T-helper 2 cell treated with Interferon-gamma antibody and Interleukin-4, amounts not matched to agents 5 μg/mL and 100 μg/mL, for 36 hours (primary cell): ENCODE results near the gene SPAG16.
"Not testable (repeated sequence)": the region's sequence is repeated elsewhere in the genome, so short reads cannot be mapped to it uniquely, and the experiment has no call there.

Source experiments
- DNase-seq: peaks from one replicate; pipeline ENCODE4 v3.0.0; 2021; ENCODE audit warnings: low spot score
- H3K27ac Mint-ChIP-seq: one replicate; pipeline ENCODE4 v1.8.0; 2021; ENCODE audit warnings: mild to moderate bottlenecking, mixed read lengths
- H3K27me3 Mint-ChIP-seq: one replicate; pipeline ENCODE4 v1.8.0; 2021; ENCODE audit warnings: low read depth, mixed read lengths
- H3K36me3 Mint-ChIP-seq: one replicate; pipeline ENCODE4 v1.8.0; 2021; ENCODE audit warnings: low read depth, mixed read lengths
- H3K4me1 Mint-ChIP-seq: one replicate; pipeline ENCODE4 v1.8.0; 2021; ENCODE audit warnings: low read depth, mixed read lengths
- H3K4me3 Mint-ChIP-seq: one replicate; pipeline ENCODE4 v1.8.0; 2022; ENCODE audit warnings: mild to moderate bottlenecking, moderate library complexity, mixed read lengths
- H3K9me3 Mint-ChIP-seq: one replicate; pipeline ENCODE4 v1.8.0; 2021; ENCODE audit warnings: mixed read lengths

Gene SPAG16

DNA sequence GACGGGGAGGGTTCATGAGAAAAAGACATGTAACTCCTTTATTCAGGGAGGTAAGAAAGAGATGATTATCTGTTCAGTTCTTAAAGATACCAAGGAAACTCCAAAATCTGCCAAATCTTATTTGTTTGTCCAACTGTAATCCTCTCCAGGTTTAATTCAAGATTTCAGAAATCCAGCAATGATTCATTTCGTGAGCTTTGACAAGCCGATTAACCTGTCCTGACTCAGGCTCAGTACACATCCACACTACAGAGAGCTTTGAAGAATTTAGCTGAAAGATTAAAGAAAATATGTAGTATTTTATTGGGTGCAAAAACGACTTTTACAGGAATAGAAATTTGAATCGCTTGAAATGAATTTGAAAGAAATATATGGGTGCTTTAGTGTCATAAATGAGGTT, 1.1 kb downstream of the SPAG16 start:
- DNase-seq, result no peak
- Mint-ChIP-seq H3K4me1 (peaks cover 25% of the 10 kb centered on the region), H3K27me3 (no peaks in the 10 kb centered on the region), H3K27ac (no peak overlapping the region), H3K4me3 (peak overlapping the region; percentile 89), H3K36me3 (no peaks in the 10 kb centered on the region), H3K9me3 (no peaks in the 10 kb centered on the region)

DNA sequence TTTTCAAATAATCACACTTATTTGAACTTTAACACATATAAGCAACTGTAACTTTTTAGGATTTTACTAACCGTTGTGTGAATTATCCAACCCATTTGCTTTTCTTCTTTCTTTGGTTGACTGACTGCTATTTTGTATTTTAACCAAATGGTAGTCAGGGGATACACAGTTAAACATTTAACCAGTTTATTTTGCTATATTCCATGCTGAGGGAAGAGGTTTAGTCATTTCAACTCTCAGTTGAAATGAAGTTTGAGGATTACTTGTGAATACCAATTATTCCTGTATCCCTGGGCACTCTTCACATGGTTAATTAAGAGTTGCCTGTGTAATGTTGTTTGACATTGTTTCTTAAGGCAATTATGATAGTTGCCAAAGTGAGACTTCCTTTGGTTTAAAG, 1.9 kb downstream of the SPAG16 start:
- Mint-ChIP-seq H3K27ac (no peak overlapping the region), H3K9me3 (no peaks in the 10 kb centered on the region), H3K4me3 (no peak overlapping the region), H3K27me3 (no peaks in the 10 kb centered on the region), H3K36me3 (no peaks in the 10 kb centered on the region), H3K4me1 (peaks cover 25% of the 10 kb centered on the region)
- DNase-seq, result no peak

DNA sequence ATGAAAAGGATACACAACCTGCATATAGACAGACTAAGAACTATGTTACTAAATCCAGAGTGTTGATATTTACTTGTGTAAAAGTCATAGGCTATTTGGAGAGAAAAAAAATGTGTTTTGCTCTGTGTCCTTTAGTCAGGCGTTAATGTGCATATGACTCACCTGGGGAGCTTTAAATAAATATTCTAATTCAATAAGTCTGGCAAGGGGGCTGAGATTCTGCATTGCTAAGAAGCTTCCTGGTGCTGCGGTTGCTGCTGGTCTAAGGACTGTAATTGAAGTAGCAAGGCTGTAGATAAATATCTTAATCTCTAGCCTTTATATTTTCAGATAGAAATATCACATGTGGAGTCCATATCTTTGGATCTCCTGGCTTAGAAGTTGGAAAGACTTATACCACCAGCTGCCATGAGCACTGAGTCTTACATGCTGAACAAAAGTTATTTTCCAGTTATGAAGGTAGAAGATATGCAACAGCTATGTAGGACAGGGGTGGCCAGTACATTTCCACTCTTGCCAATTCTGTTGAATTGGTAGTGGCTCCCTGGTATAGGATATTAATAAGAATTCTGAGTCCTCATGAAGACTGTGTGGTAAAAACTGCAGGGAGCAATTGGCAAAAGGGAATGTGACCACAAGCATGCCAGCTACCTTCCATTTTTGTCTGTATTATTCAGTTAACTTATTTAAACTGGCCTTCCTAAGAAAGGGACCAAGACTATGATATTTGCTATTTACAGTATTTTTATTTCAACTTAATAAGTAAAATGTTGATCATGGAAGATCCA, 4.8 kb downstream of the SPAG16 start:
- no peak for DNase-seq
- no peaks in the 10 kb centered on the region for H3K36me3 Mint-ChIP-seq
- H3K4me3 Mint-ChIP-seq, result no peak overlapping the region
- H3K4me1 Mint-ChIP-seq, result peaks cover 17% of the 10 kb centered on the region
- H3K9me3 Mint-ChIP-seq, result no peaks in the 10 kb centered on the region
- H3K27me3 Mint-ChIP-seq, result no peaks in the 10 kb centered on the region
- no peak overlapping the region for H3K27ac Mint-ChIP-seq

DNA sequence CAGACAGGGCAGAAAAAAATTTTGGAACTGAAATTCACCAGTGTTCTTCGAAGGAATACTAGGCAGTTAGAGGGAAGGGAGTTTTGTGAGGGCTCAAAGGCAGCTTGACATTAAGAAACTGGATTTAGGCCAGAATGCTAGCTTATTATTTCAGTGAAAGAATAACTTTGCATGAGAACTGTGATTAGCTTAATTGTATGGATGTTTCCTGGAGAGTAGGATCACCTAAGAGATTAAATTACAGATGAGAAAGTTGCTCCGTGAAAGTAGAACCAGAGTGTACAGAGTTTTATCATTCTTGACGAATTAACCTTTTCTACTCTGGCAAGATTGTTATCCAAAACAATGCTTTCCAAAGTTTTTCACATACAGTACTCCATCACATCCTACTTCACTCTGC, 6.2 kb downstream of the SPAG16 start:
- no peak overlapping the region for H3K4me3 Mint-ChIP-seq
- H3K9me3 Mint-ChIP-seq, result no peaks in the 10 kb centered on the region
- no peak for DNase-seq
- no peaks in the 10 kb centered on the region for H3K36me3 Mint-ChIP-seq
- peaks cover 9% of the 10 kb centered on the region for H3K4me1 Mint-ChIP-seq
- H3K27me3 Mint-ChIP-seq, result no peaks in the 10 kb centered on the region
- no peak overlapping the region for H3K27ac Mint-ChIP-seq

DNA sequence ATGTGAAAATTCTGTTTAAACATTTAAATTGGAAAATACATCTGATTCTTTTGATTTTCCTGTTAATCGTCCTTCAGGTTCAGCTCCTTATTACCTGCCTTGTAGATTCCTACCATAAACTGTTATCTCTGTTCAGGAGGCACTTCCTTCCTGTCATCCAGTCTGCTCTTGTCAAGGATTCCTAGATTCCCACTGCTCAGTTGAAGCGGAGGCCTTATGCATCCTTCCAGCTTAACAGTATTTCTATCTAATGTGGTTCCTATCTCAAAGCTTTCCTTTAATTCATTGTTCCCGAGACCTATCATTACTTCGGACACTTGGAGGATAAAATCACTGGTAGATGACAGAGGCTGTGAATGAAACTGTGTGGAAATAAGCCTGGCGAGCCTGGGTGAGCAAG, 12.0 kb downstream of the SPAG16 start:
- peaks cover 9% of the 10 kb centered on the region for H3K36me3 Mint-ChIP-seq

DNA sequence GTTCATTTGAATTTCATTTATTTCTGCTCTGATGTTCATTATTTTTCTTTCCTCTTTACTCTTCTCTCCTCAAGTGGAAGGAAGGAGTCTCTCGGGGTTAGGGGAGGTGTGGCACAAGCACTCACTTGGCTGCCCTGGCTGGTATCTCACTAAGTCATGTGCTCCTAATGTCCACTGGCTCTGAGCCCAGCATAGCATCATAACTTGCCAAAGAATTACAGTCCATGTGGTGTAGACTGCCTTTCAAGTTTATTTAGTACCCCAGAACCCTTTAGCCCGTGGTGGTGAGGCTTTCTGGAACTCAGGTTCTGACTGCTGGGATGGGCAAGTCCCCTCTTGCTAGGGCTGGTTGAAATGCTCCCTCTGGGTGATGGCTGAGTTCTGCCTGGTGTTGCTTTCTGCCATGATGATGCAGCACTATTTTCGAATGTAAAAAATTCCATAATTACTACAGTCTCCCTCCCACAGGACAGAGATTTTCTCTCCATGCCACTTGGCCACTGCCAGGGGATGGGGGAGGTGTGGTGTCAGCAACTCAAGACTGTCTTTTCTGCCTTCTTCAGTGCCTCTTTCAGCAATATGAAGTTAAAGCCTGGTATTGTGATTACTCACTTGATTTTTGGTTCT, 22.2 kb downstream of the SPAG16 start:
- DNase-seq, result no peak
- H3K36me3 Mint-ChIP-seq, result peaks cover 30% of the 10 kb centered on the region
- H3K4me3 Mint-ChIP-seq, result no peak overlapping the region
- no peak overlapping the region for H3K27ac Mint-ChIP-seq
- peaks cover 28% of the 10 kb centered on the region for H3K9me3 Mint-ChIP-seq
- no peaks in the 10 kb centered on the region for H3K27me3 Mint-ChIP-seq
- no peaks in the 10 kb centered on the region for H3K4me1 Mint-ChIP-seq

More for the DNA sequence above, 12.0 kb downstream of the SPAG16 start:
- Mint-ChIP-seq H3K4me1 (no peaks in the 10 kb centered on the region), H3K27ac (no peak overlapping the region), H3K4me3 (no peak overlapping the region), H3K9me3 (no peaks in the 10 kb centered on the region), H3K27me3 (no peaks in the 10 kb centered on the region)
- DNase-seq, result no peak

DNA sequence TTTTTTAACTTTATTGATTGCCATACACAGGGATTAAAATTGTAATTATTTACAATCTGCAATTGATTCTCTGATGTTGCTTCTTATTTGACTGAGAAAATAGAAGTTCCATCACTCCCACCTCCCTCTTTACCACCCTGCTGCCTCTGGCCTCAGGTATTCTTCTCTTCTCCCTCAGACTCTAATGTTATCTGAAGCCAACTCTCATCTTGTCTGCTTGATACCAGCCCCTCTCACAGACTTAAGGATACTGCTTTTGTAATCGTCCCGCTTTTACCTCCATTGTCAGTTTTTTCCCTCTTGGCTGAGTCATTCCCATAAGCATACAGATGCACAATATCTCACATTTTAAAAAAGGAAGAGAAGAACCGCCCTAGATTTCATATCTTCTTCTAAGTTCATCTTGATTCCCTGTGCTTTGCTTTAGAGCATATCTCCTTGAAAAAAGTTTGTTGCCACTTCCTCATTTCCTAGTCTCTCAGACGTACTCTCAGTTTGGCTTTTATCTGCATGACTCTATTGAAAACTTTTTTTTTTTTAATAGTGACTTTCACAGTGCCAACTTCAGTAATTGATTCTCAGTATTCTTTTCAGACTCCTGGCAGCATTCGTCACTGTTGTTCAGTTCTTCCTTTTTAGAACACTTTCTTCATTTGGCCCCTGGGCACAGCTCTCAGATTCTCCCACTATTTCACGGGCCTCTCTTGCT, 31.1 kb downstream of the SPAG16 start:
- H3K27me3 Mint-ChIP-seq, result no peaks in the 10 kb centered on the region
- peaks cover 5% of the 10 kb centered on the region for H3K36me3 Mint-ChIP-seq
- no peak overlapping the region for H3K27ac Mint-ChIP-seq
- no peaks in the 10 kb centered on the region for H3K9me3 Mint-ChIP-seq
- no peaks in the 10 kb centered on the region for H3K4me1 Mint-ChIP-seq
- no peak for DNase-seq
- no peak overlapping the region for H3K4me3 Mint-ChIP-seq

DNA sequence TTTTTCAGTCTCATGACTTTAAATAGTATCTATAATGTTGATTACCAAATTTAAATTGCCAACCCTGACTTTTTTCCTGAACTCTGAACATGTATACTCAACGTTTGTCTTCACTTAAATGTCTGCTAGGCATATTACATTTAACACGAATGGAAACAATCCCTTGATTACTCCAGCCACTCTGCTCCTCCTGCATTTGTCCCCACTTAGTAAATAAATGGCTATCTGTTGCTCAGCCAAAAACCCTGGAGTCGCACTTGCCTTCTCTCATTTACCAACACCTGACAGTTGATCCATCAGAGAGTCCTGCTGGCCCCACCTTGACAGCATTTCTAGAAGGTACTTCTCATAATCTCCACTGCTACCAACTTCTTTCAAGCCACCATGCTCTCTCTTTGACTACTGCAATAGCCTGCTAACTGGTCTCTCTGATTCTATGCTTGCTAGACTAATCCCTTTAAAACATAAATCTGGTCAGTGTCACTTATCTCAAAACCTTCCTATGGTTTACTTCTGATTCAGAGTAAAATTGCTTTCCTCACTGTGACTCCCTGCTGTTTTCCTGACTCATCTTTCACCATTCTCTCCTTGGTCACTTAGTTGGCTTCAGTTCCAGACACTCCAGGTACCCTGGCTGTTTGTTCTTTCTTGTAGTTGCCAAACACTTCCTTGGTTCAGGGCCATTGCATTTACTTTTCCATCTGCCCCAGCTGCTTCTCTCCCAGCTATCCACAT, 31.9 kb downstream of the SPAG16 start:
- no peak for DNase-seq
- Mint-ChIP-seq H3K27ac (no peak overlapping the region), H3K4me3 (no peak overlapping the region), H3K9me3 (no peaks in the 10 kb centered on the region), H3K4me1 (no peaks in the 10 kb centered on the region), H3K36me3 (peaks cover 5% of the 10 kb centered on the region), H3K27me3 (no peaks in the 10 kb centered on the region)

DNA sequence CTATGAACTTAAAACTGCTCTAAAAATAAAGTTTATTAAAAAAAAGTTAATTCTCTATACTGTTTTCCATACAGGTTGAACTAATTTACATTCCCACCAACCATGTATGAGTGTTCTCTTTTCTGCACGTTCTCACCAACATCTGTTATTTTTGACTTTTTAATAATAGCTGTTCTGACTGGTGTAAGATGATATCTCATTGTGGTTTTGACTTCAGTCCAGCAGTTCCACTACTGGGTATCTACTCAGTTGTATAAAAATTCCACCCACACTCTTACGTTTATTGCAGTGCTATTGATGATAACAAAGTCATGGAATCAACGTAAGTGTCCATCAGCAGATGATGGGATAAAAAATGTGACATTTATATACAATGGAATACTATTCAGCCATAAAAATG, 33.7 kb downstream of the SPAG16 start:
- H3K4me1 Mint-ChIP-seq, result no peaks in the 10 kb centered on the region
- no peaks in the 10 kb centered on the region for H3K9me3 Mint-ChIP-seq
- no peak overlapping the region for H3K4me3 Mint-ChIP-seq
- H3K27me3 Mint-ChIP-seq, result no peaks in the 10 kb centered on the region
- DNase-seq, result no peak
- H3K36me3 Mint-ChIP-seq, result peaks cover 7% of the 10 kb centered on the region
- no peak overlapping the region for H3K27ac Mint-ChIP-seq

DNA sequence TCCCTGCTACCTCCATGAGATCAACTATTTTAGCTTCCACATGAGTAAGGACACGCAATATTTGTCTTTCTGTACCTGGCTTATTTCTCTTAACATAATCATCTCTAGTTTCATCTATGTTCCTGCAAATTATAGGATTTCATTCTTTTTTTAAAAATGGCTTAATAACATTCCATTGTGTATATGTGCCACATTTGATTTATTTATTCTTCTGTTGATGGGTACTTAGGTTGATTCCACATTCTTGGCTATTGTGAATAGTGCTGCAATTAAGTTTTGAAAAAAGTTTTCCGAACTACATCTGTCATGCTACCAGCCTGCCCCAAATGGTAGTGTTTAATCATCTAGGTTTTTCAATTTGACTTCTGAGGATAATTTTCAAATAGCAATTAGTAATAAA, 36.3 kb downstream of the SPAG16 start:
- Mint-ChIP-seq H3K4me3 (no peak overlapping the region), H3K36me3 (peaks cover 7% of the 10 kb centered on the region), H3K27me3 (no peaks in the 10 kb centered on the region), H3K9me3 (peaks cover 4% of the 10 kb centered on the region), H3K4me1 (no peaks in the 10 kb centered on the region), H3K27ac (no peak overlapping the region)
- no peak for DNase-seq

DNA sequence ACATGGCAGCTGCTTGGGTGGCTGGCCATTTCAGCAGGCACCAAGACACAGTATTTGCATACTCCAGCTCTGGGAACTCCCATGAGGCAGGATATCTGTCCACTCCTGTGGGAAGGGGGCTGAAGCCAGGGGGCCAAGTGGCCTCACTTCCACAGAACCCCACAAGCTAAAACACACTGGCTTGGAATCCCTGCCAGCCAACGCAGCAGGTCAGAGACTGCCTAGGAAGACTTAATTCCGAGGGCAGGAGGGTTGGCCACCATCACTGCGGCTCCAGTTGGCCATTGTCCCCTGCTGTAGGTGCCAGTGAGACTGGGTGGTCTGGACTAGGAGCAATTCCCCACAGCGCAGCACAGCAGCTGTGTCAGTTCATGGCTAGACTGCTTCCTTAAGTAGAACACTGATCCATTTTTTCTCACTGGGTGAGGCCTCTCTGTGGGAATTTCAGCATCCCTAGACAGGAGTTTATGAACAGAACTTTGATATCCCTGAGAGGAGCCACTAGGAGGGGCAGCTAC, 52.0 kb downstream of the SPAG16 start:
- Mint-ChIP-seq H3K9me3 (peaks cover 6% of the 10 kb centered on the region), H3K4me1 (no peaks in the 10 kb centered on the region)

DNA sequence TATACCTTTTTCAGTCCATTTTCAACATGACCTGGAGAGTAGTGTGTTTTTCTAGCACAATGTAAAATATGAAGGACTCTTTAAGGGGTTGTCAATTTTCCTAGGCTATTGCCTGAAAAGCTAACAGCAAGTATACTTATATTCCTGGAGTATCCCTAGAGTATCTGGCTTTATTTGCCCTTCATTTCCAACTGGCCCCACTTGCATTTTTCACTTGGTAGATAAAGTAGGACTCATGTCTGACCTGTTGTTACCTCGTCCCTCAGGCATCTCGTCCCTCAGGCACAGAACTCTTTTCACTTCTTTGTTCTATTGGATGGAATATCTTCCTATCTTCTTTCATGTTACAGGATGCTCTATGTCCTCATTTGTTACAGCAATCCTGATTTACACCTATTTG, 69.2 kb downstream of the SPAG16 start:
- Mint-ChIP-seq H3K36me3 (no peaks in the 10 kb centered on the region), H3K27me3 (no peaks in the 10 kb centered on the region), H3K27ac (no peak overlapping the region), H3K4me3 (no peak overlapping the region), H3K9me3 (peaks cover 6% of the 10 kb centered on the region), H3K4me1 (no peaks in the 10 kb centered on the region)
- no peak for DNase-seq

More for the DNA sequence above, 52.0 kb downstream of the SPAG16 start:
- H3K27me3 Mint-ChIP-seq, result no peaks in the 10 kb centered on the region
- H3K4me3 Mint-ChIP-seq, result no peak overlapping the region
- no peaks in the 10 kb centered on the region for H3K36me3 Mint-ChIP-seq
- DNase-seq, result no peak
- no peak overlapping the region for H3K27ac Mint-ChIP-seq

DNA sequence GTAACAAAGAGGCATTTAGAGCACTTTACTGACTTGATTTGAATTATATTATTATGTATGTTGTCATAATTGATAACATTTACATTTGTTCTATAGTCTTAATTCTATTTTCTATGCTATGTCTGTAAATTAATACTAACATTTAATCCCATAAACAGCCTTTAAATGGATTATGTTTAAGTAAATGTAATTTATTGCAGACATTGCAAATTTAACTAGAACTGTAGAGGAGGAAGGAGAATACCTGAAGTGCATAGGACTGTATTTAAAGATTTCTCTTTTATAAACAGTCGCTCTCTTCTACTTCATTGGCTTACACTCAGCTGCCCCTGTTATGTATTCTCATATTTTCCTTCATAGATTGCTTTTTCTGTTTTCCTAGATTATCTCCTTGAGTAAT, 92.4 kb downstream of the SPAG16 start:
- Mint-ChIP-seq H3K27ac (no peak overlapping the region), H3K27me3 (no peaks in the 10 kb centered on the region), H3K4me3 (no peak overlapping the region), H3K9me3 (no peaks in the 10 kb centered on the region), H3K4me1 (no peaks in the 10 kb centered on the region), H3K36me3 (no peaks in the 10 kb centered on the region)
- DNase-seq, result no peak

DNA sequence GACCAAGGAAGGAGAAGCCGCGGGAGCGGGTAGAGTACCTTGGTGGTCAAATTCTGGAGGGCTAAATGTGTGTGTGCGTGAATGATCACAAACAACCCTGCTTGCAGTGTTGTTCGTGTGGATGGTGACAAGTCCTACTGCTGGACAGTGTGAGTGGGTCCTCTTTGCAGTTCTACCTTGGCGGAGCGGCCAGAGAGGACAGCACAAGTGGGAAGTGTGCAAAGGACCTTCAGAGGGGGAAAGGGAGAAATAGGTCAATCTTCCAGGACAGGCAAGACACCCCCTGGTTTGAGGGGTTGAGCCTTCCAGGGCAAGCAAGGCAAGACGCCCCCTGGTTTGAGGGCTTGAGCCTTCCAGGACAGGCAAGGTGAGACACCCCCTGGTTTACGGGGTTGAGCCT, 122.8 kb downstream of the SPAG16 start:
- not testable (repeated sequence) for H3K4me3 Mint-ChIP-seq, H3K36me3 Mint-ChIP-seq, H3K27me3 Mint-ChIP-seq, H3K4me1 Mint-ChIP-seq, H3K27ac Mint-ChIP-seq, H3K9me3 Mint-ChIP-seq, DNase-seq
